ENCODE measurements around the gene TP73. TPM values are rescaled to one million over a fixed set of nuclear protein-coding genes. Genes with fewer than 3 reads are reported as not detected.

The TP73 gene
- total RNA-seq, 1 experiment from 2014 or later: 0.54 TPM

GRCh38 chr1:3767328-3767925 is 115.1 kb downstream of the TP73 start:
- Mint-ChIP-seq H3K27ac (ENCODE audit: unreplicated experiment) (no peak overlapping the region), H3K36me3 (ENCODE audit: insufficient read depth, unreplicated experiment) (no peaks in the 10 kb centered on the region), H3K9me3 (ENCODE audit: low read depth, unreplicated experiment) (no peaks in the 10 kb centered on the region), H3K4me1 (ENCODE audit: low read depth, unreplicated experiment) (no peaks in the 10 kb centered on the region), H3K4me3 (ENCODE audit: low read depth, unreplicated experiment) (no peak overlapping the region), H3K27me3 (ENCODE audit: unreplicated experiment) (peaks cover 52% of the 10 kb centered on the region)
- intact Hi-C loops (cut with micrococcal nuclease; ENCODE audit: unreplicated experiment): no loop called here
- BruUV-seq (replicated peaks): no TSS peak
- CTCF ChIA-PET: no interaction called here
- TF ChIP-seq CTCF (IDR thresholded peaks at IDR 0.05; ENCODE audit: unreplicated experiment): no peak
- no peak for DNase-seq

GRCh38 chr1:3768811-3769390 is 116.6 kb downstream of the TP73 start:
- no peak overlapping the region for H3K27ac Mint-ChIP-seq (ENCODE audit: unreplicated experiment)
- no peak for TF ChIP-seq CTCF (IDR thresholded peaks at IDR 0.05; ENCODE audit: unreplicated experiment)
- DNase-seq: no peak
- H3K4me3 Mint-ChIP-seq (ENCODE audit: low read depth, unreplicated experiment): no peak overlapping the region
- intact Hi-C loops (cut with micrococcal nuclease; ENCODE audit: unreplicated experiment): no loop called here
- H3K9me3 Mint-ChIP-seq (ENCODE audit: low read depth, unreplicated experiment): no peaks in the 10 kb centered on the region
- peaks cover 38% of the 10 kb centered on the region for H3K27me3 Mint-ChIP-seq (ENCODE audit: unreplicated experiment)
- CTCF ChIA-PET: no interaction called here
- no peaks in the 10 kb centered on the region for H3K36me3 Mint-ChIP-seq (ENCODE audit: insufficient read depth, unreplicated experiment)
- H3K4me1 Mint-ChIP-seq (ENCODE audit: low read depth, unreplicated experiment): no peaks in the 10 kb centered on the region
- no TSS peak for BruUV-seq (replicated peaks)

- Mint-ChIP-seq H3K36me3 (ENCODE audit: insufficient read depth, unreplicated experiment) (no peaks in the 10 kb centered on the region), H3K4me1 (ENCODE audit: low read depth, unreplicated experiment) (no peaks in the 10 kb centered on the region), H3K9me3 (ENCODE audit: low read depth, unreplicated experiment) (no peaks in the 10 kb centered on the region), H3K27me3 (ENCODE audit: unreplicated experiment) (peaks cover 25% of the 10 kb centered on the region), H3K27ac (ENCODE audit: unreplicated experiment) (no peak overlapping the region), H3K4me3 (ENCODE audit: low read depth, unreplicated experiment) (no peak overlapping the region)
- no peak for DNase-seq
- intact Hi-C loops (cut with micrococcal nuclease; ENCODE audit: unreplicated experiment): no loop called here
- BruUV-seq (replicated peaks): no TSS peak
- TF ChIP-seq CTCF (IDR thresholded peaks at IDR 0.05; ENCODE audit: unreplicated experiment): no peak
- CTCF ChIA-PET: no interaction called here
Observed at GRCh38 chr1:3770047-3770765, 117.9 kb downstream of the TP73 start.

GRCh38 chr1:3771108-3772026 is 119.1 kb downstream of the TP73 start:
- no peak for DNase-seq
- no peaks in the 10 kb centered on the region for H3K36me3 Mint-ChIP-seq (ENCODE audit: insufficient read depth, unreplicated experiment)
- H3K27me3 Mint-ChIP-seq (ENCODE audit: unreplicated experiment): peaks cover 13% of the 10 kb centered on the region
- BruUV-seq (replicated peaks): no TSS peak
- H3K9me3 Mint-ChIP-seq (ENCODE audit: low read depth, unreplicated experiment): no peaks in the 10 kb centered on the region
- peak overlapping the region; percentile 71 for H3K4me3 Mint-ChIP-seq (ENCODE audit: low read depth, unreplicated experiment)
- no peak overlapping the region for H3K27ac Mint-ChIP-seq (ENCODE audit: unreplicated experiment)
- intact Hi-C loops (cut with micrococcal nuclease; ENCODE audit: unreplicated experiment): no loop called here
- H3K4me1 Mint-ChIP-seq (ENCODE audit: low read depth, unreplicated experiment): no peaks in the 10 kb centered on the region
- CTCF ChIA-PET: interaction anchor here (0.7 kb wide), 1 partner anchor 44 kb away, joined by 3 read pairs; no protein-coding TSS in a partner anchor
- TF ChIP-seq CTCF (IDR thresholded peaks at IDR 0.05; ENCODE audit: unreplicated experiment): no peak
